DOHH2 (cell line): ENCODE results near the gene CLIC6.
"Not testable (repeated sequence)": the region's sequence is repeated elsewhere in the genome, so short reads cannot be mapped to it uniquely, and the experiment has no call there.

Experiments
- H3F3A ChIP-seq: fragments of 200-600 bp; sonication (generic), shearing (Covaris generic); 2 replicates; pipeline ENCODE4 v1.6.0; 2016; ENCODE audit warnings: antibody characterized with exemption, mild to moderate bottlenecking; ENCODE audit not compliant: control insufficient read depth, insufficient read depth
- H3K27ac ChIP-seq: fragments of 200-600 bp; sonication (generic); 2 replicates; pipeline ENCODE4 v1.5.1; 2014; ENCODE audit warnings: low read depth, mild to moderate bottlenecking, low read length, moderate library complexity
- H3K27me3 ChIP-seq: fragments of 200-600 bp; sonication (generic); 2 replicates; pipeline ENCODE4 v1.6.1; 2014; ENCODE audit warnings: mild to moderate bottlenecking, low read length, mixed read lengths; ENCODE audit not compliant: control insufficient read depth
- H3K36me3 ChIP-seq: fragments of 200-600 bp; sonication (generic); 2 replicates; pipeline ENCODE4 v1.6.1; 2014; ENCODE audit warnings: mild to moderate bottlenecking, low read length, moderate library complexity, mixed read lengths; ENCODE audit not compliant: control insufficient read depth
- H3K4me1 ChIP-seq: fragments of 200-600 bp; sonication (generic); 2 replicates; pipeline ENCODE4 v1.6.1; 2014; ENCODE audit warnings: mild to moderate bottlenecking, low read length, mixed read lengths; ENCODE audit not compliant: control insufficient read depth
- H3K4me2 ChIP-seq: fragments of 200-600 bp; sonication (generic); 2 replicates; pipeline ENCODE4 v1.6.0; 2014; ENCODE audit warnings: mild to moderate bottlenecking, low read length, moderate library complexity
- H3K4me3 ChIP-seq: fragments of 200-600 bp; sonication (generic); 2 replicates; pipeline ENCODE4 v1.5.1; 2014; ENCODE audit warnings: mild to moderate bottlenecking, low read length, mixed read lengths
- H3K79me2 ChIP-seq: fragments of 200-600 bp; sonication (generic); 2 replicates; pipeline ENCODE4 v1.6.1; 2014; ENCODE audit warnings: mild to moderate bottlenecking, low read length, mixed read lengths; ENCODE audit not compliant: control insufficient read depth
- H3K9me2 ChIP-seq: fragments of 200-600 bp; sonication (generic); replicated peaks from 2 replicates; pipeline ENCODE4 v1.6.1; 2014; ENCODE audit warnings: mild to moderate bottlenecking, low read length, mixed read lengths; ENCODE audit not compliant: control insufficient read depth
- H3K9me3 ChIP-seq: fragments of 200-600 bp; sonication (generic); 2 replicates; pipeline ENCODE4 v1.6.1; 2014; ENCODE audit warnings: antibody characterized with exemption, low read length, mixed read lengths; ENCODE audit not compliant: control insufficient read depth, insufficient read depth
- H4K20me1 ChIP-seq: fragments of 200-600 bp; sonication (generic); 2 replicates; pipeline ENCODE4 v1.6.0; 2014; ENCODE audit warnings: low read depth, mild to moderate bottlenecking, antibody characterized with exemption, low read length, moderate library complexity; ENCODE audit not compliant: control insufficient read depth, insufficient read depth
- EZH2phosphoT487 ChIP-seq: fragments of 200-600 bp; sonication (generic); IDR thresholded peaks from 2 replicates; pipeline ENCODE4 v1.6.1; 2017; ENCODE audit warnings: borderline replicate concordance, mild to moderate bottlenecking, antibody characterized with exemption, low read length, moderate library complexity, mixed read lengths
- TF ChIP-seq, protein P1 (sequence below): fragments of 200-600 bp; sonication (generic); IDR thresholded peaks from one replicate; pipeline ENCODE4 v1.5.1; 2014; ENCODE audit warnings: antibody characterized with exemption, mild to moderate bottlenecking, low read depth, low read length; ENCODE audit not compliant: poor library complexity, severe bottlenecking

CLIC6 gene

DNA sequence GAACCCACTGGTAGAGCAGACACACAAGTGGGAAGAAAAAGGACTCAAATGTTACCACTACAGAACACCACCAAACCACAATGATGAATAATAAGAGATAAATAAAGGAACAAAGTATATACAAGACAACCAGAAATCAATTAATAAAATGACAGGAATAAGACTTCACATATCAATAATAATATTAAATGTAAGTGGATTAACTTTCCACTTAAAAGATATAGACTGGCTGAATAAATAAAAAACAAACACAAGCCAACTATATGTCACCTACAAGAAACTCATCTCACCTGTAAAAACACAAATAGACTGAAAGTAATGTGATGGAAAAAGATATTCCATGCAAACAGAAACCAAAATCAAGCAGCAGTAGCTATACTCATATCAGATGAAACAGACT lies 6.9 kb upstream of the CLIC6 start:
- H3K79me2 ChIP-seq = no peaks in the 10 kb centered on the region
- H3K27me3 ChIP-seq = no peaks in the 10 kb centered on the region
- no peak overlapping the region for H3K27ac ChIP-seq
- H3K4me3 ChIP-seq = no peak overlapping the region
- no peaks in the 10 kb centered on the region for H3K4me1 ChIP-seq
- peaks cover 7% of the 10 kb centered on the region for H3K9me3 ChIP-seq
- H3K9me2 ChIP-seq = no peaks in the 10 kb centered on the region
- no peaks in the 10 kb centered on the region for H3K36me3 ChIP-seq
- H3K4me2 ChIP-seq = no peak overlapping the region
- TF ChIP-seq EZH2phosphoT487 = no peak
- TF ChIP-seq, protein P1, sequence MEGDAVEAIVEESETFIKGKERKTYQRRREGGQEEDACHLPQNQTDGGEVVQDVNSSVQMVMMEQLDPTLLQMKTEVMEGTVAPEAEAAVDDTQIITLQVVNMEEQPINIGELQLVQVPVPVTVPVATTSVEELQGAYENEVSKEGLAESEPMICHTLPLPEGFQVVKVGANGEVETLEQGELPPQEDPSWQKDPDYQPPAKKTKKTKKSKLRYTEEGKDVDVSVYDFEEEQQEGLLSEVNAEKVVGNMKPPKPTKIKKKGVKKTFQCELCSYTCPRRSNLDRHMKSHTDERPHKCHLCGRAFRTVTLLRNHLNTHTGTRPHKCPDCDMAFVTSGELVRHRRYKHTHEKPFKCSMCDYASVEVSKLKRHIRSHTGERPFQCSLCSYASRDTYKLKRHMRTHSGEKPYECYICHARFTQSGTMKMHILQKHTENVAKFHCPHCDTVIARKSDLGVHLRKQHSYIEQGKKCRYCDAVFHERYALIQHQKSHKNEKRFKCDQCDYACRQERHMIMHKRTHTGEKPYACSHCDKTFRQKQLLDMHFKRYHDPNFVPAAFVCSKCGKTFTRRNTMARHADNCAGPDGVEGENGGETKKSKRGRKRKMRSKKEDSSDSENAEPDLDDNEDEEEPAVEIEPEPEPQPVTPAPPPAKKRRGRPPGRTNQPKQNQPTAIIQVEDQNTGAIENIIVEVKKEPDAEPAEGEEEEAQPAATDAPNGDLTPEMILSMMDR = no peak
- H3F3A ChIP-seq = no peaks in the 10 kb centered on the region
- no peaks in the 10 kb centered on the region for H4K20me1 ChIP-seq

DNA sequence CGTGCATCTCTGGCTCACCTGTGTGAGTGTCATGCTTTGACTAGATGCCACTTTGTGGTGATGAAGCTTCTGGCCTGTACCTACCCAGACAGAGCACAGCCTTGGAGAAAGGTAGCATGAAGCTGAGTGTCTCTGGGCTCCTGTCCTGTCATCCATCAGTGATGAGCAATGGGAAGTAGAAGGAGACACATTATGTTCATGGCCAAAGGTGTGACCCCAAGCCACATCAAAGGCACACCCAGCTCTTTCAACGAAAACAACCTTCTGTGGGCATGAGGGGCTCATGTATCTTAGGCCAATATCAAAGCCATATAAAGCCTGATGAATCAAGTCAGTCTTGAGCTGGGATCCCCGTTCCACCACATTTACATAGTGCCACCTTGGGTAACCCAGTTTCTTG lies 1.0 kb upstream of the CLIC6 start:
- no peak overlapping the region for H3K27ac ChIP-seq
- no peak overlapping the region for H3K4me2 ChIP-seq
- TF ChIP-seq, protein P1 = no peak
- TF ChIP-seq EZH2phosphoT487 = no peak
- no peaks in the 10 kb centered on the region for H3F3A ChIP-seq
- peaks cover 7% of the 10 kb centered on the region; the same call in 1 of the 2 replicates for H3K27me3 ChIP-seq
- H3K9me3 ChIP-seq = no peaks in the 10 kb centered on the region
- H3K9me2 ChIP-seq = no peaks in the 10 kb centered on the region
- no peak overlapping the region for H3K4me3 ChIP-seq
- no peaks in the 10 kb centered on the region for H3K36me3 ChIP-seq
- no peaks in the 10 kb centered on the region for H3K4me1 ChIP-seq
- no peaks in the 10 kb centered on the region for H3K79me2 ChIP-seq
- H4K20me1 ChIP-seq = no peaks in the 10 kb centered on the region

DNA sequence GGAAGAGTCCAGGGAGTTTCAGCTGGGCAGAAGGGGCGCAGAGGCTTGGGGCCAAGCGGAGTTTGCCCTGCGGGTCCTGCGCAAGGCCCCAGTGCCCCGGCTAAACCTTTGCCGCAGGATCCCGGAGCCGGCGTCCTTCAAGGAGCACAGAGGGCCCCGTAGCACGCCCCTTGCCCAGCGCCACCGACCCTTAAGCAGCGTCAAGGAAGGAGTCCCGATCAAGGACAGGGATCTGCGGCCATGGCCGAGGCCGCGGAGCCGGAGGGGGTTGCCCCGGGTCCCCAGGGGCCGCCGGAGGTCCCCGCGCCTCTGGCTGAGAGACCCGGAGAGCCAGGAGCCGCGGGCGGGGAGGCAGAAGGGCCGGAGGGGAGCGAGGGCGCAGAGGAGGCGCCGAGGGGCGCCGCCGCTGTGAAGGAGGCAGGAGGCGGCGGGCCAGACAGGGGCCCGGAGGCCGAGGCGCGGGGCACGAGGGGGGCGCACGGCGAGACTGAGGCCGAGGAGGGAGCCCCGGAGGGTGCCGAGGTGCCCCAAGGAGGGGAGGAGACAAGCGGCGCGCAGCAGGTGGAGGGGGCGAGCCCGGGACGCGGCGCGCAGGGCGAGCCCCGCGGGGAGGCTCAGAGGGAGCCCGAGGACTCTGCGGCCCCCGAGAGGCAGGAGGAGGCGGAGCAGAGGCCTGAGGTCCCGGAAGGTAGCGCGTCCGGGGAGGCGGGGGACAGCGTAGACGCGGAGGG lies 520 bp downstream of the CLIC6 start:
- H3K27me3 ChIP-seq = peaks cover 7% of the 10 kb centered on the region; the same call in 1 of the 2 replicates
- H3K4me3 ChIP-seq = no peak overlapping the region
- H3K79me2 ChIP-seq = no peaks in the 10 kb centered on the region
- no peak overlapping the region for H3K4me2 ChIP-seq
- H3K9me3 ChIP-seq = no peaks in the 10 kb centered on the region
- TF ChIP-seq, protein P1 = no peak
- no peak for TF ChIP-seq EZH2phosphoT487
- no peaks in the 10 kb centered on the region for H3K4me1 ChIP-seq
- H3K36me3 ChIP-seq = no peaks in the 10 kb centered on the region
- no peaks in the 10 kb centered on the region for H3K9me2 ChIP-seq
- H4K20me1 ChIP-seq = no peaks in the 10 kb centered on the region
- no peaks in the 10 kb centered on the region for H3F3A ChIP-seq
- no peak overlapping the region for H3K27ac ChIP-seq

DNA sequence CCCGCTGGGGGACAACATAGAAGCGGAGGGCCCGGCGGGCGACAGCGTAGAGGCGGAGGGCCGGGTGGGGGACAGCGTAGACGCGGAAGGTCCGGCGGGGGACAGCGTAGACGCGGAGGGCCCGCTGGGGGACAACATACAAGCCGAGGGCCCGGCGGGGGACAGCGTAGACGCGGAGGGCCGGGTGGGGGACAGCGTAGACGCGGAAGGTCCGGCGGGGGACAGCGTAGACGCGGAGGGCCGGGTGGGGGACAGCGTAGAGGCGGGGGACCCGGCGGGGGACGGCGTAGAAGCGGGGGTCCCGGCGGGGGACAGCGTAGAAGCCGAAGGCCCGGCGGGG lies 1.1 kb downstream of the CLIC6 start:
- H3K4me2 ChIP-seq = not testable (repeated sequence)

More for the DNA sequence above, 1.1 kb downstream of the CLIC6 start:
- not testable (repeated sequence) for H3K27me3 ChIP-seq, H3K4me3 ChIP-seq, H3K9me3 ChIP-seq, H3K9me2 ChIP-seq, H3K4me1 ChIP-seq, H3F3A ChIP-seq, H3K36me3 ChIP-seq, H4K20me1 ChIP-seq, H3K27ac ChIP-seq, H3K79me2 ChIP-seq
